Effector memory CD8-positive, alpha-beta T cell (primary cell): ENCODE data around the gene UBAC2.

Experiments used
- ATAC-seq: fragments of 150-1000 bp; cut with Tn5 transposase; replicated peaks from 2 replicates; pipeline ENCODE4 v1.10.0; 2021; ENCODE audit warnings: mild to moderate bottlenecking, moderate library complexity
- DNase-seq, 3 experiments: peaks; one replicate each; pipeline ENCODE4 v3.0.0; 2021
- H3K27ac Mint-ChIP-seq, 2 donors: one replicate each; pipeline ENCODE4 v1.8.0; 2022; ENCODE audit warnings: mild to moderate bottlenecking in 2 of 2, mixed read lengths in 2 of 2, moderate library complexity in 2 of 2
- H3K27me3 Mint-ChIP-seq, 2 donors: one replicate each; pipeline ENCODE4 v1.8.0; 2022; ENCODE audit warnings: mixed read lengths in 2 of 2
- H3K36me3 Mint-ChIP-seq: one replicate; pipeline ENCODE4 v1.8.0; 2022; ENCODE audit warnings: mild to moderate bottlenecking, moderate library complexity, mixed read lengths; ENCODE audit not compliant: insufficient read depth
- H3K4me1 Mint-ChIP-seq, 2 donors: one replicate each; pipeline ENCODE4 v1.8.0; 2022; ENCODE audit warnings: low read depth in 2 of 2, mixed read lengths in 2 of 2
- H3K4me3 Mint-ChIP-seq, 2 donors: one replicate each; pipeline ENCODE4 v1.8.0; 2022; ENCODE audit warnings: mild to moderate bottlenecking in 2 of 2, mixed read lengths in 2 of 2, moderate library complexity in 2 of 2
- H3K9me3 Mint-ChIP-seq, 2 donors: one replicate each; pipeline ENCODE4 v1.8.0; 2022; ENCODE audit warnings: mixed read lengths in 2 of 2

UBAC2 gene

GRCh38 chr13:99371956-99372355, 171.3 kb downstream of the UBAC2 start:
- Mint-ChIP-seq H3K36me3 (peaks cover 49% of the 10 kb centered on the region), H3K4me1 (peaks cover 56 to 67% of the 10 kb centered on the region in 2 donors), H3K27me3 (no peaks in the 10 kb centered on the region), H3K27ac (peak overlapping the region; percentile 93 to 97), H3K4me3 (peak overlapping the region; percentile 66 to 75), H3K9me3 (no peaks in the 10 kb centered on the region)
- ATAC-seq (peak; percentile 65), DNase-seq (peak; percentile 43 to 49 (median 47))

GRCh38 chr13:99373436-99373835, 172.8 kb downstream of the UBAC2 start:
- DNase-seq (no peak), ATAC-seq (no peak)
- H3K27ac Mint-ChIP-seq, result peak overlapping the region; percentile 78 to 97
- H3K27me3 Mint-ChIP-seq, result no peaks in the 10 kb centered on the region
- no peaks in the 10 kb centered on the region for H3K9me3 Mint-ChIP-seq
- H3K36me3 Mint-ChIP-seq, result peaks cover 51% of the 10 kb centered on the region
- H3K4me3 Mint-ChIP-seq, result peak overlapping the region; percentile 15 to 33
- H3K4me1 Mint-ChIP-seq, result peaks cover 48 to 60% of the 10 kb centered on the region in 2 donors

- H3K27me3 Mint-ChIP-seq, result no peaks in the 10 kb centered on the region
- peaks cover 56% of the 10 kb centered on the region for H3K36me3 Mint-ChIP-seq
- DNase-seq, result no peak
- no peak for ATAC-seq
- H3K4me1 Mint-ChIP-seq, result peaks cover 48 to 57% of the 10 kb centered on the region in 2 donors
- peak overlapping the region; percentile 95 to 97 for H3K27ac Mint-ChIP-seq
- peak overlapping the region; percentile 49 to 61 for H3K4me3 Mint-ChIP-seq
- H3K9me3 Mint-ChIP-seq, result no peaks in the 10 kb centered on the region
Measured at GRCh38 chr13:99374169-99374991, 173.7 kb downstream of the UBAC2 start.

- Mint-ChIP-seq H3K9me3 (no peaks in the 10 kb centered on the region), H3K27ac (peak overlapping the region; percentile 95 to 97), H3K36me3 (peaks cover 56% of the 10 kb centered on the region), H3K4me3 (peak overlapping the region; percentile 49 to 61), H3K27me3 (no peaks in the 10 kb centered on the region), H3K4me1 (peaks cover 54 to 59% of the 10 kb centered on the region in 2 donors)
- DNase-seq (peak; percentile 44 to 56 (median 53)), ATAC-seq (peak; percentile 87)
Measured at GRCh38 chr13:99374994-99375737, 174.5 kb downstream of the UBAC2 start.

GRCh38 chr13:99375738-99376080, 175.1 kb downstream of the UBAC2 start:
- Mint-ChIP-seq H3K36me3 (peaks cover 51% of the 10 kb centered on the region), H3K27ac (peak overlapping the region; percentile 95 to 97), H3K4me3 (peak overlapping the region; percentile 49 to 61), H3K27me3 (no peaks in the 10 kb centered on the region), H3K9me3 (no peaks in the 10 kb centered on the region), H3K4me1 (peaks cover 55 to 59% of the 10 kb centered on the region in 2 donors)
- ATAC-seq (no peak), DNase-seq (no peak)

GRCh38 chr13:99376132-99376531, 175.5 kb downstream of the UBAC2 start:
- ATAC-seq, result no peak
- Mint-ChIP-seq H3K36me3 (peaks cover 50% of the 10 kb centered on the region), H3K27me3 (no peaks in the 10 kb centered on the region), H3K9me3 (no peaks in the 10 kb centered on the region), H3K27ac (peak overlapping the region; percentile 95 to 97), H3K4me1 (peaks cover 55 to 59% of the 10 kb centered on the region in 2 donors), H3K4me3 (peak overlapping the region; percentile 49 to 61)
- DNase-seq, result no peak

GRCh38 chr13:99376924-99377323, 176.3 kb downstream of the UBAC2 start:
- DNase-seq (no peak), ATAC-seq (no peak)
- Mint-ChIP-seq H3K27me3 (no peaks in the 10 kb centered on the region), H3K27ac (peak overlapping the region; percentile 79 to 97), H3K9me3 (no peaks in the 10 kb centered on the region), H3K4me1 (peaks cover 61 to 63% of the 10 kb centered on the region in 2 donors), H3K36me3 (peaks cover 55% of the 10 kb centered on the region), H3K4me3 (peak overlapping the region in 1 of 2 donors; percentile 49)

- ATAC-seq (no peak), DNase-seq (no peak)
- Mint-ChIP-seq H3K4me1 (peaks cover 62 to 63% of the 10 kb centered on the region in 2 donors), H3K36me3 (peaks cover 53% of the 10 kb centered on the region), H3K27ac (peak overlapping the region; percentile 75 to 97), H3K27me3 (no peaks in the 10 kb centered on the region), H3K9me3 (no peaks in the 10 kb centered on the region), H3K4me3 (no peak overlapping the region)
Measured at GRCh38 chr13:99377641-99378040, 177.0 kb downstream of the UBAC2 start.

GRCh38 chr13:99378985-99379733, 178.5 kb downstream of the UBAC2 start:
- Mint-ChIP-seq H3K4me3 (peak overlapping the region in 1 of 2 donors; percentile 46), H3K27ac (peak overlapping the region; percentile 92 to 96), H3K9me3 (no peaks in the 10 kb centered on the region)

GRCh38 chr13:99379856-99380801, 179.5 kb downstream of the UBAC2 start:
- H3K4me3 Mint-ChIP-seq, result peak overlapping the region; percentile 62 to 69
- no peaks in the 10 kb centered on the region for H3K27me3 Mint-ChIP-seq
- ATAC-seq (no peak), DNase-seq (no peak)
- peaks cover 50% of the 10 kb centered on the region for H3K36me3 Mint-ChIP-seq
- peaks cover 57 to 71% of the 10 kb centered on the region in 2 donors for H3K4me1 Mint-ChIP-seq
- H3K27ac Mint-ChIP-seq, result peak overlapping the region; percentile 92 to 96
- no peaks in the 10 kb centered on the region for H3K9me3 Mint-ChIP-seq

More at GRCh38 chr13:99378985-99379733, 178.5 kb downstream of the UBAC2 start:
- no peak for ATAC-seq
- peaks cover 64 to 72% of the 10 kb centered on the region in 2 donors for H3K4me1 Mint-ChIP-seq
- no peak for DNase-seq
- peaks cover 55% of the 10 kb centered on the region for H3K36me3 Mint-ChIP-seq
- H3K27me3 Mint-ChIP-seq, result no peaks in the 10 kb centered on the region

GRCh38 chr13:99380921-99381645, 180.4 kb downstream of the UBAC2 start:
- peak; percentile 58 to 71 (median 60) for DNase-seq
- no peaks in the 10 kb centered on the region for H3K27me3 Mint-ChIP-seq
- H3K27ac Mint-ChIP-seq, result peak overlapping the region; percentile 92 to 96
- H3K9me3 Mint-ChIP-seq, result no peaks in the 10 kb centered on the region
- H3K4me3 Mint-ChIP-seq, result peak overlapping the region; percentile 62 to 69
- H3K36me3 Mint-ChIP-seq, result peaks cover 52% of the 10 kb centered on the region
- peak; percentile 74 for ATAC-seq
- peaks cover 51 to 66% of the 10 kb centered on the region in 2 donors for H3K4me1 Mint-ChIP-seq

- Mint-ChIP-seq H3K27me3 (no peaks in the 10 kb centered on the region), H3K4me3 (peak overlapping the region; percentile 62 to 69), H3K27ac (peak overlapping the region; percentile 92 to 96), H3K36me3 (peaks cover 56% of the 10 kb centered on the region), H3K9me3 (no peaks in the 10 kb centered on the region), H3K4me1 (peaks cover 50 to 61% of the 10 kb centered on the region in 2 donors)
- DNase-seq (no peak), ATAC-seq (no peak)
Measured at GRCh38 chr13:99381766-99382165, 181.1 kb downstream of the UBAC2 start.
